HepG2 (cell line): ENCODE measurements around the gene COL9A3. TPM values are rescaled to one million over a fixed set of nuclear protein-coding genes. Genes with fewer than 3 reads are reported as not detected.
"Not testable (repeated sequence)": the region's sequence is repeated elsewhere in the genome, so short reads cannot be mapped to it uniquely, and the experiment has no call there.

Source experiments
- ATAC-seq: fragments of 200-7000 bp; cut with Tn5 transposase; 3 replicates; pipeline ENCODE4 v1.9.1; 2020; ENCODE audit warnings: mild to moderate bottlenecking, moderate library complexity
- BruUV-seq: library from RNA; stranded (reverse); fragments of 400-500 nt; replicated peaks from 2 replicates; lab custom pipeline; 2021; lab: Mats Ljungman, UMichigan
- CTCF ChIA-PET: fragments of 300-600 bp; formaldehyde crosslinking; extraction: SDS; loops from one replicate; lab custom pipeline; 2021; ENCODE audit warnings: low total read pairs, inconsistent platforms, low intra/inter-chr PET ratio; lab: Yijun Ruan, JAX
- POLR2A ChIA-PET: fragments of 350-600 bp; sonication (Branson Sonifier 250); formaldehyde crosslinking; loops from one replicate; lab custom pipeline; 2020; ENCODE audit warnings: antibody characterized with exemption, inconsistent platforms; lab: Yijun Ruan, JAX
- DNase-seq: peaks from one replicate; pipeline ENCODE4 v3.0.0-alpha.2; 2015; ENCODE audit warnings: low spot score
- FAIRE-seq: peaks from 3 replicates; lab custom pipeline; 2011; peaks lifted over from hg19 to GRCh38; lab: Jason Lieb, UNC
- H2AFZ ChIP-seq: one replicate; pipeline ENCODE4 v1.6.1; 2011; ENCODE audit warnings: low read length, inconsistent platforms
- H3K27ac ChIP-seq: fragments of 300-600 bp; 3 replicates; pipeline ENCODE4 v1.8.0; 2011; ENCODE audit warnings: mixed run types, mild to moderate bottlenecking, mixed read lengths, low read length, inconsistent platforms; ENCODE audit not compliant: insufficient read depth; ENCODE audit errors: extremely low read length
- H3K27me3 ChIP-seq, 2 experiments: fragments of 200-600 bp in 1 of 2; 2 replicates in 1 of 2; 3 replicates in 1 of 2; pipeline versions ENCODE4 v1.6.0 to v1.8.0; 2011; ENCODE audit warnings: low read length in 2 of 2, mild to moderate bottlenecking in 2 of 2, moderate library complexity in 2 of 2, inconsistent platforms in 1 of 2; ENCODE audit not compliant: insufficient read depth in 2 of 2, control insufficient read depth in 1 of 2
- H3K36me3 ChIP-seq, 2 experiments: fragments of 200-600 bp in 1 of 2; replicated peaks in 1 of 2; 2 replicates in 1 of 2; 3 replicates in 1 of 2; pipeline versions ENCODE4 v1.5.1 to v1.8.0; 2011; ENCODE audit warnings: low read length in 2 of 2, inconsistent platforms in 1 of 2; ENCODE audit not compliant: insufficient read depth in 2 of 2, control insufficient read depth in 1 of 2
- H3K4me1 ChIP-seq: 2 replicates; pipeline ENCODE4 v1.5.1; 2012; ENCODE audit warnings: low read length, inconsistent platforms; ENCODE audit not compliant: insufficient read depth
- H3K4me2 ChIP-seq: 2 replicates; pipeline ENCODE4 v1.6.0; 2011; ENCODE audit warnings: low read depth, low read length, inconsistent platforms
- H3K4me3 ChIP-seq, 3 experiments: fragments of 200-600 bp in 1 of 3; sonication (generic), shearing (Covaris generic) in 1 of 3; replicated peaks in 1 of 3; 2 replicates each; pipeline ENCODE4 v1.5.1; 2011 to 2016; ENCODE audit warnings: low read length in 3 of 3, inconsistent platforms in 2 of 3, low read depth in 2 of 3, mild to moderate bottlenecking in 2 of 3, control low read depth in 1 of 3, mixed read lengths in 1 of 3; ENCODE audit not compliant: insufficient read depth in 1 of 3
- H3K79me2 ChIP-seq: one replicate; pipeline ENCODE4 v1.6.1; 2011; ENCODE audit warnings: low read length, inconsistent platforms; ENCODE audit not compliant: insufficient read depth
- H3K9ac ChIP-seq: 2 replicates; pipeline ENCODE4 v1.6.0; 2011; ENCODE audit warnings: mild to moderate bottlenecking, low read depth, low read length, inconsistent platforms; ENCODE audit not compliant: insufficient read depth
- H3K9me3 ChIP-seq: 2 replicates; pipeline ENCODE4 v1.5.1; 2012; ENCODE audit warnings: mild to moderate bottlenecking, low read length
- H4K20me1 ChIP-seq: 2 replicates; pipeline ENCODE4 v1.6.0; 2011; ENCODE audit warnings: inconsistent platforms, mild to moderate bottlenecking, low read length, moderate library complexity; ENCODE audit not compliant: insufficient read depth
- AGO2 ChIP-seq: fragments of 200-400 bp; formaldehyde crosslinking; optimal IDR thresholded peaks from 2 replicates; pipeline ENCODE3; 2017; ENCODE audit warnings: mild to moderate bottlenecking, low read depth, low read length, moderate library complexity
- BORCS8-MEF2B ChIP-seq: sonication (generic); formaldehyde crosslinking; IDR thresholded peaks from 2 replicates; pipeline ENCODE4 v1.8.0; 2022; ENCODE audit warnings: mild to moderate bottlenecking, missing genetic modification reagents
- GPN1 ChIP-seq: sonication (generic); formaldehyde crosslinking; IDR thresholded peaks from 2 replicates; pipeline ENCODE4 v1.5.1; 2020; ENCODE audit warnings: missing genetic modification reagents, borderline replicate concordance
- MYPOP ChIP-seq: sonication (generic); formaldehyde crosslinking; IDR thresholded peaks from 2 replicates; pipeline ENCODE4 v1.8.1; 2023; ENCODE audit warnings: mild to moderate bottlenecking, moderate library complexity, missing genetic modification reagents
- SP2 ChIP-seq: sonication (generic); formaldehyde crosslinking; IDR thresholded peaks from 2 replicates; pipeline ENCODE4 v1.5.1; 2020; ENCODE audit warnings: mild to moderate bottlenecking, missing genetic modification reagents
- SP5 ChIP-seq: IDR thresholded peaks from 2 replicates; pipeline ENCODE4 v1.6.1; 2016; ENCODE audit warnings: low read depth, borderline replicate concordance
- ZNF484 ChIP-seq: sonication (generic); formaldehyde crosslinking; IDR thresholded peaks from 2 replicates; pipeline ENCODE4 v1.5.1; 2020; ENCODE audit warnings: mild to moderate bottlenecking, low read depth, missing genetic modification reagents, borderline replicate concordance
- ZNF704 ChIP-seq: sonication (generic); formaldehyde crosslinking; IDR thresholded peaks from 2 replicates; pipeline ENCODE4 v1.8.1; 2023; ENCODE audit warnings: mild to moderate bottlenecking, inconsistent platforms, moderate library complexity, missing genetic modification reagents, borderline replicate concordance
- WGBS: methylation state at CpG from one replicate; pipeline ENCODE4 v1.1.6; 2017; ENCODE audit warnings: low lambda C conversion rate; 5-methylcytosine and 5-hydroxymethylcytosine counted together
- in situ Hi-C: cut with HindIII; loops from 2 replicates; pipeline ENCODE4 v1.10.0; 2017; ENCODE audit warnings: low pct_unique_long_range_greater_than_20kb; ENCODE audit not compliant: extremely low pct_ligation_motif_present
- intact Hi-C: fragments of 100-400 bp; cut with micrococcal nuclease; formaldehyde crosslinking; loops from one replicate; pipeline ENCODE4 v1.10.0; 2022; ENCODE audit not compliant: unreplicated experiment
- polyA plus RNA-seq, 8 experiments: library from polyadenylated mRNA; depleted of rRNA in 3 of 8; stranded (reverse) in 7 of 8; unstranded in 1 of 8; fragments of >200 nt; fragmentation: Illumina TruSeq in 4 of 8; extraction: Trizol in 4 of 8; gene quantifications; 2 replicates each; pipeline versions ENCODE4 v1.2.1 to v1.2.3, GENCODE V29; 2011 to 2016; ENCODE audit warnings: low read depth in 4 of 8, missing spikeins in 1 of 8, mixed read lengths in 1 of 8; ENCODE audit not compliant: insufficient read depth in 1 of 8
- total RNA-seq, 5 experiments: library from RNA; depleted of rRNA; stranded (reverse); fragments of >200 nt; fragmentation: Illumina TruSeq; extraction: Trizol; gene quantifications; 2 replicates each; pipeline ENCODE4 v1.2.3, GENCODE V29; 2016; ENCODE audit warnings: low read depth in 1 of 5

The COL9A3 gene
- total and polyA plus RNA-seq, 2 of the 13 experiments (the other 11 are each of a cell fraction or from before 2014, with no cell fraction given), result 155 to 204 TPM

GRCh38 chr20:62846166-62846890 lies 29.5 kb downstream of the COL9A3 start:
- ChIA-PET POLR2A (interaction anchor here (2.0 kb wide), 2 partner anchors 14 to 15 kb away, joined by 5 to 6 read pairs; partner anchors contain the start of gene TCFL5), CTCF (interaction anchor here (3.6 kb wide), 1 partner anchor 24 kb away, joined by 14 read pairs; no protein-coding TSS in a partner anchor)
- no TSS peak for BruUV-seq
- Histone ChIP-seq H3K4me2 (no peak overlapping the region), H3K27me3 (no peaks in the 10 kb centered on the region), H3K4me3 (no peak overlapping the region), H3K36me3 (peaks cover 12 to 28% of the 10 kb centered on the region in 2 experiments), H3K9ac (no peak overlapping the region), H4K20me1 (no peaks in the 10 kb centered on the region), H3K27ac (no peak overlapping the region), H3K79me2 (no peaks in the 10 kb centered on the region), H3K9me3 (no peaks in the 10 kb centered on the region), H3K4me1 (no peaks in the 10 kb centered on the region), H2AFZ (no peak overlapping the region)
- DNase-seq (no peak), ATAC-seq (no peak), FAIRE-seq (no peak)
- intact Hi-C loops (no loop called here), in situ Hi-C loops (no loop called here)
- TF ChIP-seq SP5 (CRISPR knock-in tag) (no peak), AGO2 (no peak), MYPOP (no peak), ZNF484 (CRISPR knock-in tag) (no peak), BORCS8-MEF2B (CRISPR knock-in tag) (no peak), SP2 (no peak), ZNF704 (CRISPR knock-in tag) (no peak), GPN1 (CRISPR knock-in tag) (no peak)
- 95% methylated on average over 16 of the region's 19 CpGs for WGBS

- DNase-seq, BruUV-seq, H3K27me3 ChIP-seq, POLR2A ChIA-PET, H4K20me1 ChIP-seq, FAIRE-seq, in situ Hi-C loops, H3K4me1 ChIP-seq, H3K9me3 ChIP-seq, H3K4me2 ChIP-seq, H3K79me2 ChIP-seq, H3K27ac ChIP-seq, H2AFZ ChIP-seq, H3K9ac ChIP-seq, intact Hi-C loops, ATAC-seq, H3K4me3 ChIP-seq: not testable (repeated sequence)
- WGBS, result 96% methylated on average over 7 of the region's 7 CpGs
- H3K36me3 ChIP-seq, result peaks cover 12 to 48% of the 10 kb centered on the region in 2 experiments
- CTCF ChIA-PET, result interaction anchor here (3.6 kb wide), 1 partner anchor 26 kb away, joined by 14 read pairs; no protein-coding TSS in a partner anchor
These were observed 32.1 kb downstream of the COL9A3 start for GRCh38 chr20:62848917-62849316.
